Measurements from ENCODE around the gene LILRA1. TPM values are rescaled to one million over a fixed set of nuclear protein-coding genes. Genes with fewer than 3 reads are reported as not detected.
"Not testable (repeated sequence)": the region's sequence is repeated elsewhere in the genome, so short reads cannot be mapped to it uniquely, and the experiment has no call there.

LILRA1 gene
- polyA plus RNA-seq, 1 donor: 0.46 TPM

DNA sequence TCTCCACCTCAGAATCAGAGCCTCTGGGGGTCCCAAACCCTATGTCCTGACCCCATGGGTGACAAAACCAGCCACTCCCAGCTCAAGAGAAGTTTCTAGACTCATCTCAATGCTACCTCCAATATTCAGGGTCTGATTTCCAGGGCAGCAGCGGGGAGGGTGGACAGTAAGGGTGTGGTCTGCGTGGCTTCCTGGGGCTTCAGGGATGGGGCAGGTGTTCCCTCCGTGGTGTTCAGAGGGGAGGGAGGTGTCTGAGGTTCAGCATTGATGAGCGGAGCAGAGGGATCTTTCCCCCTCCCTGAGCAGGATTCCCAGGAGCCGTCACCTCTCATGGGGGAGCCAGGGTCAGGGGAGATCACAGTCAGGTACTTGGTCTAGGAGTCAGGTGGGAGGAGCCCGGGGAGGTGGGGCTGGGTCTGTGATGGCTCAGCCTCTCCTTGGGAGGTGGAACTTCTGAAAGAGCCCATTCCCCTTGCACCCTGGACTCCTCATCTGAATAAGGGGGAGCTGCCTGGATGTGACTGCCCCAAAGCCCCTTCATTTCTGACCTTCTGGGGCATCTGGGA is 16.9 kb upstream of the LILRA1 start:
- no peak for DNase-seq (ENCODE audit: low read depth)

- DNase-seq (ENCODE audit: low read depth): no peak
Observed at GRCh38 chr19:54577334-54577733, 16.1 kb upstream of the LILRA1 start.

DNA sequence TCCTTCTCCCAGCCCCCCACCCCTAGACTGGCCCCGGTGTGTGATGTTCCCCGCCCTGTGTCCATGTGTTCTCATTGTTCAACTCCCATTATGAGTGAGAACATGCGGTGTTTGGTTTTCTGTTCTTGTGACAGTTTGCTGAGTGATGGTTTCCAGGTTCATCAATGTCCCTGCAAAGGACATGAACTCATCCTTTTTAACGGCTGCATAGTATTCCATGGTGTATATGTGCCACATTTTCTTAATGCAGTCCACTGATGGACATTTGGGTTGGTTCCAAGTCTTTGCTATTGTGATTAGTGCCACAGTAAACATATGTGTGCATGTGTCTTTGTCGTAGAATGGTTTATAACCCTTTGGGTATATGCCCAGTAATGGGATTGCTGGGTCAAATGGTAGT is 15.2 kb upstream of the LILRA1 start:
- not testable (repeated sequence) for DNase-seq (ENCODE audit: low read depth)

GRCh38 chr19:54586397-54586796 is 7.0 kb upstream of the LILRA1 start:
- no peak for DNase-seq (ENCODE audit: low read depth)

- DNase-seq (ENCODE audit: low read depth): no peak
Observed at GRCh38 chr19:54587026-54587425, 6.4 kb upstream of the LILRA1 start.

DNA sequence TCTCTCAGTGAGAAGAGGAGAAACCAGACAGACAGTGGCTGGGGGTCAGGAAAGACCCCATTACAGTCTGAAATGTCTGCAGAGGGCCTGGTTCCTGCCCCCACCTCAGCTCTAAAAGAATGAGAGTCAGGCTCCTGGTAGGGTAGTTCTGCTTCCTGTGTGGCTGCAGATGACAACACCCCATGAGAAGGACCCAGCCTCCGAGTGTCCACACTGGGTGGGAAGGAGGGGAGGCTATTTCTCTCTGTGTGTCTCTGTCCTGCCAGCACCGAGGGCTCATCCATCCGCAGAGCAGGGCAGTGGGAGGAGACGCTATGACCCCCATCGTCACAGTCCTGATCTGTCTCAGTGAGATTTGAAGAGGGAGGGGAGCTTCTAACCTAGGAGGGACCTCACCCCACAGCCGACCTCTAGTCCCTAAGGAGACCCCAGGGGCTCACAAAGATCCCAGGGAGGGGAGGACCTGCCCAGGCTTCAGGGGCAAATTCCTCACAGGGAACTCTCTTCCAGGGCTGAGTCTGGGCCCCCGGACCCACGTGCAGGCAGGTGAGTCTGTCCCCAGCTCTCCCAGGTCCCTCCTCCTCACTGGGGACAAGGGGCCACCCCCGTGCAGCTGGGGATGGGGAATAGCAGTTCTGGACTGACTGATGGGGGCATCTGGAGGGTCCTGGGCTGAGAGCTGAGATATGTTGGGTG is 647 bp downstream of the LILRA1 start:
- DNase-seq (ENCODE audit: low read depth): not testable (repeated sequence)

DNA sequence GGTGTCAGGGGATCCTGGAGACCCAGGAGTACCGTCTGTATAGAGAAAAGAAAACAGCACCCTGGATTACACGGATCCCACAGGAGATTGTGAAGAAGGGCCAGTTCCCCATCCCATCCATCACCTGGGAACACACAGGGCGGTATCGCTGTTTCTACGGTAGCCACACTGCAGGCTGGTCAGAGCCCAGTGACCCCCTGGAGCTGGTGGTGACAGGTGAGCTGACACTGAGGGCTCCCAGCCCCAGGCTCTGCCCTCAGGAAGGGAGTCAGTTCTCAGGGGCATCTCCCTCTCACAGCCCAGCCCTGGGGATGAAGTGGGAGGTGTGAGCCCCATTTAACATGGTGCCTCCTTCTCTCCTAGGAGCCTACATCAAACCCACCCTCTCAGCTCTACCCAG is 1.3 kb downstream of the LILRA1 start:
- no peak for DNase-seq (ENCODE audit: low read depth)

DNA sequence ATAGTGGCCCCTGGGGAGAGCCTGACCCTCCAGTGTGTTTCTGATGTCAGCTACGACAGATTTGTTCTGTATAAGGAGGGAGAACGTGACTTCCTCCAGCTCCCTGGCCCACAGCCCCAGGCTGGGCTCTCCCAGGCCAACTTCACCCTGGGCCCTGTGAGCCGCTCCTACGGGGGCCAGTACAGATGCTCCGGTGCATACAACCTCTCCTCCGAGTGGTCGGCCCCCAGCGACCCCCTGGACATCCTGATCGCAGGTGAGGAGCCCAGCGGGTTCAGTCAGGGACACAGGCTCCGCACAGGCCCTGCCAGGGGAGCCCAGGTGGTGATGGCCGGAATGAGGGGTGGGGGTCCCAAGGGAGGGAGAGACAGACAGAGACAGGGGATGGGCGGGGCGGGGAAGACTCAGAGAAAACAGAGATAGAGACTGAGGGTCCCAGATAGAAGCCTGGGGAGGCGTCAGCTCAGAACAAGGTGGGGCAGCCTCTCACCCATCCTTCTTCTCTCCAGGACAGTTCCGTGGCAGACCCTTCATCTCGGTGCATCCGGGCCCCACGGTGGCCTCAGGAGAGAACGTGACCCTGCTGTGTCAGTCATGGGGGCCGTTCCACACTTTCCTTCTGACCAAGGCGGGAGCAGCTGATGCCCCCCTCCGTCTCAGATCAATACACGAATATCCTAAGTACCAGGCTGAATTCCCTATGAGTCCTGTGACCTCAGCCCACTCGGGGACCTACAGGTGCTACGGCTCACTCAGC is 2.4 kb downstream of the LILRA1 start:
- not testable (repeated sequence) for DNase-seq (ENCODE audit: low read depth)

- DNase-seq (ENCODE audit: low read depth): no peak
Observed at GRCh38 chr19:54600212-54600611, 6.8 kb downstream of the LILRA1 start.

DNA sequence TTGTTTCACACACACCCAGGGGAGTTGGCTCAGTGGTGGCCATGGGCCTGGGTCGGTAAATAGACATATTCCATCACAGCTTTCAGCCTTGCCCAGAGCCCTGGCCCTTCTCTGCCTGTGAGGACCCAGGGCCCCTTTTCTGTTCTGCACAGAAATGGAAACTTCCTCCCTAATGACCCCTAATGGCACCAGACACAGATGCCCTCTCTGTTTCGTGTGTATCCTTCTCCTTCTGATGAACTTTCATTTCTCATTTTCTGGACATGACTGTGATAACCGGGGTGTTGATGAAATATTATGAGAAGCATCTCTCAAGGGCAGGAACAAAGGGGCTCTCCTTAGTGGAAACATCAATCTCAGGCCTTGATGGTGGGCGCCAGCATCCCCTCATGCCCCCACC is 12.8 kb downstream of the LILRA1 start:
- no peak for DNase-seq (ENCODE audit: low read depth)

GRCh38 chr19:54606891-54607784 is 13.7 kb downstream of the LILRA1 start:
- DNase-seq (ENCODE audit: low read depth): no peak

GRCh38 chr19:54607785-54608150 is 14.3 kb downstream of the LILRA1 start:
- DNase-seq (ENCODE audit: low read depth): no peak

DNA sequence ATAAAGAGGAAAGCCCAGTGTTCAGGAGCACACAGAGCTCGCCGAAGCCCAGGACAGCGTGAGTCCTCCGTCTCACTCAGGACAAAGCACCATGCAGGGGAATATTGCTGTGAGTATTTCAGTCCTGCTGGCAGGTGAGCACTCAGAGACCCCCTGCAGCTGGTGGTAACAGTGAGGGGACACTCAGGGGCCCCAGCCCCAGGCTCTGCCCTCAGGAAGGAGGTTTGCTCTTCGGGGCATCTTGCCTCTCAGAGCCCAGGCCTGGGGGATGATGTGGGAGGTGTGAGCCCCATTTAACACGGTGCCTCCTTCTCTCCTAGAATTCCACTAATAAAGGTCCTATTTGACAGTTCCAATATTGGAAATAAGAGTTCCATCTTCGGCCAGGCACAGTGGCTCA is 14.8 kb downstream of the LILRA1 start:
- no peak for DNase-seq (ENCODE audit: low read depth)

DNA sequence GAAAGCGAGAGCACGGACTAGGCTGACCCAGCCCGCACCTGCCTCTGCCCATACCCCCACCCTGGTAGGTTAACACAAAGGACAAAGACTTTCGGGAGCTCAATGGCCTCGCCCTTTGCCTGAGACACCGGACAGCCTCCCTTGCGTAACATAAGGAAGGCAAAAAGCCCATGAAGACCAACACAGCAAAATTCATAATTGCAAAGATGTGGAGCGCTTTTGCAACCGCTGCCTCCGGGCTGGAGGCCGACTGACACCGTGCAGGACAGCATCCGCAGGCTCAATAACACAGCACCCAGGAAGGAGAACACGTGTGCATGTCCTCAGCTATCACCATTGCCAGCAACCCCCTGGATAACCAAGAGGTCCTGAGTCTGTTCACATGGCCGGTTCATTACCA is 15.4 kb downstream of the LILRA1 start:
- no peak for DNase-seq (ENCODE audit: low read depth)

GRCh38 chr19:54609356-54609791 is 15.9 kb downstream of the LILRA1 start:
- no peak for DNase-seq (ENCODE audit: low read depth)

- DNase-seq (ENCODE audit: low read depth): no peak
Observed at GRCh38 chr19:54612428-54612827, 19.0 kb downstream of the LILRA1 start.

DNA sequence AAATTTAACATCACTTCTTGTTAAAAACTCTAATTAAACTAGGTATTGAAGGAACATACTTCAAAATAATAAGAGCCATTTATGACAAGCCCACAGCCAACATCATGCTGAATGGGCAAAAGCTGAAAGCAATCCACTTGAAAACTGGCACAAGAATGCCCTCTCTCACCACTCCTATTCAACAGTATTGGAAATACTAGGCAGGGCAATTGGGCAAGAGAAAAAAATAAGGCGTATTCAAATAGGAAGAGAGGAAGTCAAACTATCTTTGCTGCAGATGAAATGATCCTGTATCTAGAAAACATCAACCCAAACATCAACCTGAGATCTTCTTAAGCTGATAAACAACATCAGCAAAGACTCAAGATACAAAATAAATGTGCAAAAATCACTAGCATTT is 21.3 kb downstream of the LILRA1 start:
- DNase-seq (ENCODE audit: low read depth): no peak

- DNase-seq (ENCODE audit: low read depth): no peak
Observed at GRCh38 chr19:54616057-54616456, 22.6 kb downstream of the LILRA1 start.

GRCh38 chr19:54616821-54617560 is 23.6 kb downstream of the LILRA1 start:
- no peak for DNase-seq (ENCODE audit: low read depth)

DNA sequence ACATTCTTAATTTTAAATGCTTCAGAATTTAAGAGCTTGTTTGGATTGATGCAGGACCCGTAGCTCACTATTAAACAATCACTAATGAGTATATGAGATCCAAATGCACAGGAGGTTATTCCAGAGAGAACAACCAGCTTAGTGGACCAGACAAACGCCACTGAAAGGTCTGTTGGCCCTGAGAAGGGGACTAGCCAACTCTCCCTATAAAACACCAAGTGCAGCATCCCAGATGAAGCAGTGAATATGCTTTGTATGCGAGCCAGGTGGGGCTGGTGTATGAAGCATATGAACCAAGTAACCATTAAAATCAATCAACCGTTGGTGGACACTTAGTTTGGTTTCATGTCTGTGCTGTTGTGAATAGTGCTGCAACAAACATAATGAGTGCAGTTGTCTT is 27.0 kb downstream of the LILRA1 start:
- no peak for DNase-seq (ENCODE audit: low read depth)

- DNase-seq (ENCODE audit: low read depth): no peak
Observed at GRCh38 chr19:54622431-54622830, 29.0 kb downstream of the LILRA1 start.
